Liver (tissue), 3 donors: Measurements from ENCODE around the gene MOV10L1.

ENCODE experiments used
- EGR1 ChIP-seq, 2 donors: IDR thresholded peaks; 2 replicates each; pipeline ENCODE4 v1.6.1; 2016 to 2018; ENCODE audit warnings: antibody characterized with exemption in 2 of 2, low read depth in 2 of 2
- HNF4G ChIP-seq: IDR thresholded peaks from 2 replicates; pipeline ENCODE4 v1.6.1; 2016; ENCODE audit warnings: antibody characterized with exemption
- JUND ChIP-seq, 2 donors: IDR thresholded peaks; 2 replicates each; pipeline ENCODE4 v1.6.1; 2016; ENCODE audit warnings: antibody characterized with exemption in 2 of 2
- NR2F2 ChIP-seq: IDR thresholded peaks from 2 replicates; pipeline ENCODE4 v1.6.1; 2016; ENCODE audit warnings: antibody characterized with exemption
- RAD21 ChIP-seq, 2 donors: IDR thresholded peaks; 2 replicates each; pipeline ENCODE4 v1.6.1; 2016; ENCODE audit warnings: antibody characterized with exemption in 2 of 2, mild to moderate bottlenecking in 2 of 2
- RXRA ChIP-seq, 2 donors: IDR thresholded peaks; 2 replicates each; pipeline ENCODE4 v1.6.1; 2017 to 2018; ENCODE audit warnings: antibody characterized with exemption in 2 of 2, mild to moderate bottlenecking in 1 of 2
- SP1 ChIP-seq: IDR thresholded peaks from 2 replicates; pipeline ENCODE4 v1.6.1; 2018; ENCODE audit warnings: antibody characterized with exemption, mild to moderate bottlenecking
- TAF1 ChIP-seq: conservative IDR thresholded peaks from 2 replicates; pipeline ENCODE4 v1.6.1; 2016; ENCODE audit warnings: antibody characterized with exemption, mild to moderate bottlenecking
- YY1 ChIP-seq: IDR thresholded peaks from 2 replicates; pipeline ENCODE4 v1.6.1; 2016; ENCODE audit warnings: antibody characterized with exemption, mild to moderate bottlenecking
- TF ChIP-seq, protein P1 (sequence below): fragments of 150-350 bp; IDR thresholded peaks from 2 replicates; pipeline ENCODE4 v1.5.1; 2017; ENCODE audit warnings: improper control_type of control experiment, low read depth, low read length; ENCODE audit not compliant: missing input control
- TF ChIP-seq, protein P2 (sequence below): IDR thresholded peaks from 2 replicates; pipeline ENCODE4 v1.6.1; 2016; ENCODE audit warnings: antibody characterized with exemption
- TF ChIP-seq, protein P3 (sequence below): IDR thresholded peaks from 2 replicates; pipeline ENCODE4 v1.6.1; 2016; ENCODE audit warnings: antibody characterized with exemption, mild to moderate bottlenecking
- TF ChIP-seq, protein P4 (sequence below): IDR thresholded peaks from 2 replicates; pipeline ENCODE4 v1.6.1; 2016; ENCODE audit warnings: antibody characterized with exemption
- TF ChIP-seq, protein P5 (sequence below): IDR thresholded peaks from 2 replicates; pipeline ENCODE4 v1.6.1; 2016; ENCODE audit warnings: antibody characterized with exemption
- donor health status: healthy.
- donor health status: healthy.

DNA sequence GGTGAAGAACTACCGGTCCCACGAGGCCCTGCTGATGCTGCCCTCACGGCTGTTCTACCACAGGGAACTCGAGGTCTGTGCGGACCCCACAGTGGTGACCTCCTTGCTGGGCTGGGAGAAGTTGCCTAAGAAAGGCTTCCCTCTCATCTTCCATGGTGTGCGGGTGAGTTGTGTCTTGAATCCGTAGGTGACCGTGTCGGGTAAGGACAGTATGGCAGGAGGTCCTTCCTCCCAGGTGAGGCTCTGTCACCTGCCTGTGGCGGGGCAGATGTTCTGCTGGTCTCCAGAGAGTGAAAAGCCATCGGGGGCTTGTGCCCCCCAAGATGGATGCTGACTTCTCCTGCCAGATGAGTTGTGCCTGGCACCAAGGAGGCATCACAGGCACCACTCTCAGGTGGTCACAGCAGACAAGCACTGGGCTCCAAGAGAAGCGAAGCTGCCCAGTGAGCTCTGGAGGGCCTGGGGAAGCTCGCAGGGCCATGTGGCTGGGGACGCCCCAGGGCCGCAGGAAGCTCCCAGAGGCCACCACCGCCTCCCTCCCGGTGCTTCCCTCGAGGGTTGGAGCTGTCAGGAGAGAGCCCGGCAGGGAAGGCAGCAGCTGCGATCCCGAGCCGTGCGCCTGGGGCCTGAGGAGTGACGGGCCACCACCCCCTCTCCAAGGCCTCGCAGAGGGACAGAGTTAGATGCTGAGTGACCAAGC is 63.4 kb downstream of the MOV10L1 start:
- TF ChIP-seq EGR1 (IDR thresholded peaks at IDR 0.05; ENCODE audit: low read depth in 2 of 2) (no peak), SP1 (no peak), YY1 (no peak), JUND (IDR thresholded peaks at IDR 0.05) (no peak), RXRA (IDR thresholded peaks at IDR 0.05) (no peak), NR2F2 (no peak), TAF1 (no peak), RAD21 (IDR thresholded peaks at IDR 0.05) (no peak), HNF4G (no peak)
- TF ChIP-seq, protein P1, sequence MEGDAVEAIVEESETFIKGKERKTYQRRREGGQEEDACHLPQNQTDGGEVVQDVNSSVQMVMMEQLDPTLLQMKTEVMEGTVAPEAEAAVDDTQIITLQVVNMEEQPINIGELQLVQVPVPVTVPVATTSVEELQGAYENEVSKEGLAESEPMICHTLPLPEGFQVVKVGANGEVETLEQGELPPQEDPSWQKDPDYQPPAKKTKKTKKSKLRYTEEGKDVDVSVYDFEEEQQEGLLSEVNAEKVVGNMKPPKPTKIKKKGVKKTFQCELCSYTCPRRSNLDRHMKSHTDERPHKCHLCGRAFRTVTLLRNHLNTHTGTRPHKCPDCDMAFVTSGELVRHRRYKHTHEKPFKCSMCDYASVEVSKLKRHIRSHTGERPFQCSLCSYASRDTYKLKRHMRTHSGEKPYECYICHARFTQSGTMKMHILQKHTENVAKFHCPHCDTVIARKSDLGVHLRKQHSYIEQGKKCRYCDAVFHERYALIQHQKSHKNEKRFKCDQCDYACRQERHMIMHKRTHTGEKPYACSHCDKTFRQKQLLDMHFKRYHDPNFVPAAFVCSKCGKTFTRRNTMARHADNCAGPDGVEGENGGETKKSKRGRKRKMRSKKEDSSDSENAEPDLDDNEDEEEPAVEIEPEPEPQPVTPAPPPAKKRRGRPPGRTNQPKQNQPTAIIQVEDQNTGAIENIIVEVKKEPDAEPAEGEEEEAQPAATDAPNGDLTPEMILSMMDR = no peak
- TF ChIP-seq, protein P2, sequence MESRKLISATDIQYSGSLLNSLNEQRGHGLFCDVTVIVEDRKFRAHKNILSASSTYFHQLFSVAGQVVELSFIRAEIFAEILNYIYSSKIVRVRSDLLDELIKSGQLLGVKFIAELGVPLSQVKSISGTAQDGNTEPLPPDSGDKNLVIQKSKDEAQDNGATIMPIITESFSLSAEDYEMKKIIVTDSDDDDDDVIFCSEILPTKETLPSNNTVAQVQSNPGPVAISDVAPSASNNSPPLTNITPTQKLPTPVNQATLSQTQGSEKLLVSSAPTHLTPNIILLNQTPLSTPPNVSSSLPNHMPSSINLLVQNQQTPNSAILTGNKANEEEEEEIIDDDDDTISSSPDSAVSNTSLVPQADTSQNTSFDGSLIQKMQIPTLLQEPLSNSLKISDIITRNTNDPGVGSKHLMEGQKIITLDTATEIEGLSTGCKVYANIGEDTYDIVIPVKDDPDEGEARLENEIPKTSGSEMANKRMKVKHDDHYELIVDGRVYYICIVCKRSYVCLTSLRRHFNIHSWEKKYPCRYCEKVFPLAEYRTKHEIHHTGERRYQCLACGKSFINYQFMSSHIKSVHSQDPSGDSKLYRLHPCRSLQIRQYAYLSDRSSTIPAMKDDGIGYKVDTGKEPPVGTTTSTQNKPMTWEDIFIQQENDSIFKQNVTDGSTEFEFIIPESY = no peak
- TF ChIP-seq, protein P3, sequence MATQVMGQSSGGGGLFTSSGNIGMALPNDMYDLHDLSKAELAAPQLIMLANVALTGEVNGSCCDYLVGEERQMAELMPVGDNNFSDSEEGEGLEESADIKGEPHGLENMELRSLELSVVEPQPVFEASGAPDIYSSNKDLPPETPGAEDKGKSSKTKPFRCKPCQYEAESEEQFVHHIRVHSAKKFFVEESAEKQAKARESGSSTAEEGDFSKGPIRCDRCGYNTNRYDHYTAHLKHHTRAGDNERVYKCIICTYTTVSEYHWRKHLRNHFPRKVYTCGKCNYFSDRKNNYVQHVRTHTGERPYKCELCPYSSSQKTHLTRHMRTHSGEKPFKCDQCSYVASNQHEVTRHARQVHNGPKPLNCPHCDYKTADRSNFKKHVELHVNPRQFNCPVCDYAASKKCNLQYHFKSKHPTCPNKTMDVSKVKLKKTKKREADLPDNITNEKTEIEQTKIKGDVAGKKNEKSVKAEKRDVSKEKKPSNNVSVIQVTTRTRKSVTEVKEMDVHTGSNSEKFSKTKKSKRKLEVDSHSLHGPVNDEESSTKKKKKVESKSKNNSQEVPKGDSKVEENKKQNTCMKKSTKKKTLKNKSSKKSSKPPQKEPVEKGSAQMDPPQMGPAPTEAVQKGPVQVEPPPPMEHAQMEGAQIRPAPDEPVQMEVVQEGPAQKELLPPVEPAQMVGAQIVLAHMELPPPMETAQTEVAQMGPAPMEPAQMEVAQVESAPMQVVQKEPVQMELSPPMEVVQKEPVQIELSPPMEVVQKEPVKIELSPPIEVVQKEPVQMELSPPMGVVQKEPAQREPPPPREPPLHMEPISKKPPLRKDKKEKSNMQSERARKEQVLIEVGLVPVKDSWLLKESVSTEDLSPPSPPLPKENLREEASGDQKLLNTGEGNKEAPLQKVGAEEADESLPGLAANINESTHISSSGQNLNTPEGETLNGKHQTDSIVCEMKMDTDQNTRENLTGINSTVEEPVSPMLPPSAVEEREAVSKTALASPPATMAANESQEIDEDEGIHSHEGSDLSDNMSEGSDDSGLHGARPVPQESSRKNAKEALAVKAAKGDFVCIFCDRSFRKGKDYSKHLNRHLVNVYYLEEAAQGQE = no peak
- TF ChIP-seq, protein P4, sequence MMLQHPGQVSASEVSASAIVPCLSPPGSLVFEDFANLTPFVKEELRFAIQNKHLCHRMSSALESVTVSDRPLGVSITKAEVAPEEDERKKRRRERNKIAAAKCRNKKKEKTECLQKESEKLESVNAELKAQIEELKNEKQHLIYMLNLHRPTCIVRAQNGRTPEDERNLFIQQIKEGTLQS = no peak
- TF ChIP-seq, protein P5, sequence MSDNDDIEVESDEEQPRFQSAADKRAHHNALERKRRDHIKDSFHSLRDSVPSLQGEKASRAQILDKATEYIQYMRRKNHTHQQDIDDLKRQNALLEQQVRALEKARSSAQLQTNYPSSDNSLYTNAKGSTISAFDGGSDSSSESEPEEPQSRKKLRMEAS = no peak
